Prostate gland (tissue), 2 donors: ENCODE results near the gene C17orf107.

Experiments
- POLR2AphosphoS5 ChIP-seq: sonication (generic); formaldehyde crosslinking; IDR thresholded peaks from one replicate; pipeline ENCODE4 v1.6.1; 2017; ENCODE audit warnings: antibody characterized with exemption
- TF ChIP-seq, protein P1 (sequence below), 4 experiments: fragments of 200-600 bp in 2 of 4; fragments of 450-650 bp in 2 of 4; sonication (generic) in 2 of 4; IDR thresholded peaks; 1 replicate in 3 of 4; 2 replicates in 1 of 4; pipeline ENCODE4 v1.5.1; 2016 to 2019; ENCODE audit warnings: antibody characterized with exemption in 4 of 4, mild to moderate bottlenecking in 2 of 4, moderate library complexity in 2 of 4

- TF ChIP-seq, protein P1, sequence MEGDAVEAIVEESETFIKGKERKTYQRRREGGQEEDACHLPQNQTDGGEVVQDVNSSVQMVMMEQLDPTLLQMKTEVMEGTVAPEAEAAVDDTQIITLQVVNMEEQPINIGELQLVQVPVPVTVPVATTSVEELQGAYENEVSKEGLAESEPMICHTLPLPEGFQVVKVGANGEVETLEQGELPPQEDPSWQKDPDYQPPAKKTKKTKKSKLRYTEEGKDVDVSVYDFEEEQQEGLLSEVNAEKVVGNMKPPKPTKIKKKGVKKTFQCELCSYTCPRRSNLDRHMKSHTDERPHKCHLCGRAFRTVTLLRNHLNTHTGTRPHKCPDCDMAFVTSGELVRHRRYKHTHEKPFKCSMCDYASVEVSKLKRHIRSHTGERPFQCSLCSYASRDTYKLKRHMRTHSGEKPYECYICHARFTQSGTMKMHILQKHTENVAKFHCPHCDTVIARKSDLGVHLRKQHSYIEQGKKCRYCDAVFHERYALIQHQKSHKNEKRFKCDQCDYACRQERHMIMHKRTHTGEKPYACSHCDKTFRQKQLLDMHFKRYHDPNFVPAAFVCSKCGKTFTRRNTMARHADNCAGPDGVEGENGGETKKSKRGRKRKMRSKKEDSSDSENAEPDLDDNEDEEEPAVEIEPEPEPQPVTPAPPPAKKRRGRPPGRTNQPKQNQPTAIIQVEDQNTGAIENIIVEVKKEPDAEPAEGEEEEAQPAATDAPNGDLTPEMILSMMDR (IDR thresholded peaks at IDR 0.05) = no peak
- TF ChIP-seq POLR2AphosphoS5 = no peak
Measured at GRCh38 chr17:4938069-4938491, 38.7 kb downstream of the C17orf107 start.
